ENCODE results near the gene BCAP31.

Gene BCAP31

GRCh38 chrX:153741446-153741845, 17.3 kb upstream of the BCAP31 start:
- WGBS, 2 experiments: 94 to 95% methylated on average over 14 of the region's 14 CpGs
- no peak overlapping the region for H3K27ac ChIP-seq (ENCODE audit: insufficient read depth, low read depth, low read length, poor library complexity, severe bottlenecking)
- no peak overlapping the region for H3K4me3 ChIP-seq (ENCODE audit: insufficient read depth, low read depth, low read length)
- no peaks in the 10 kb centered on the region for H3K9me3 ChIP-seq (ENCODE audit: control insufficient read depth, low read length)
- no peaks in the 10 kb centered on the region for H3K27me3 ChIP-seq (ENCODE audit: control insufficient read depth, insufficient read depth, low read length, poor library complexity, severe bottlenecking)
- no peaks in the 10 kb centered on the region for H3K36me3 ChIP-seq (ENCODE audit: control insufficient read depth, insufficient read depth, low read length)
- no peaks in the 10 kb centered on the region for H3K4me1 ChIP-seq (ENCODE audit: control insufficient read depth, insufficient read depth, low read length)

DNA sequence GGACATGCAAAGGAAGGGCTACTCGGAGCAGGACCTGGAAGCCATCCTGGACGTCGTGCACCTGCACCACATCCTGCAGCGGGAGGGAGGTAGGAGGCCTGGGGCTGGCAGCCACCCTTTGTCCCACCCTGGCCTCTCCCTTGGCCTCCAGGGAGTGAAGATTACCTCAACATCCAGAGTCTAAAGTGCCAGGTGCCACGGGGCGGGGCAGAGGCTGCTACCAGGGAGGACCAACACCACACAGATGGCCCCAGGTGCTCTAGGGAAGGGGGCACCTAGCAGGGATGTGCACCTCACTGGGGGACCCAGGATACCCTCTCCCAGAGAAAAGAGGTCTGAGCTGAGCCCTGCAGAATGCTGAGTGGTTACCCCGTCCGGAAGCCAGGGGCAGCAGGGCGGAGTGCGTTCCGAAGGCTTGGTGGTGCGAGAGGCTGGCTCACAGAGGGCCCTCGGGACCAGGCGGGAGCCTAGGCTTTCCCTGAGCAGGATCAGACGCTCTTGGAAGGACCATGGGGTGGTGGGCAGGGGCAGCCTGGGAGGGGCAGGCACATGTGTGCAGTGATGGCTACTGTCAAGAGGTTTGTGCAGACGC, 16.5 kb upstream of the BCAP31 start:
- no peaks in the 10 kb centered on the region for H3K9me3 ChIP-seq (ENCODE audit: control insufficient read depth, low read length)
- H3K4me3 ChIP-seq (ENCODE audit: insufficient read depth, low read depth, low read length): no peak overlapping the region
- no peaks in the 10 kb centered on the region for H3K27me3 ChIP-seq (ENCODE audit: control insufficient read depth, insufficient read depth, low read length, poor library complexity, severe bottlenecking)
- no peaks in the 10 kb centered on the region for H3K4me1 ChIP-seq (ENCODE audit: control insufficient read depth, insufficient read depth, low read length)
- WGBS, 2 experiments: 95 to 96% methylated on average over 16 of the region's 16 CpGs
- no peak overlapping the region for H3K27ac ChIP-seq (ENCODE audit: insufficient read depth, low read depth, low read length, poor library complexity, severe bottlenecking)
- H3K36me3 ChIP-seq (ENCODE audit: control insufficient read depth, insufficient read depth, low read length): no peaks in the 10 kb centered on the region

GRCh38 chrX:153739754-153740486, 15.7 kb upstream of the BCAP31 start:
- Histone ChIP-seq H3K27me3 (ENCODE audit: control insufficient read depth, insufficient read depth, low read length, poor library complexity, severe bottlenecking) (no peaks in the 10 kb centered on the region), H3K36me3 (ENCODE audit: control insufficient read depth, insufficient read depth, low read length) (no peaks in the 10 kb centered on the region), H3K4me1 (ENCODE audit: control insufficient read depth, insufficient read depth, low read length) (no peaks in the 10 kb centered on the region), H3K9me3 (ENCODE audit: control insufficient read depth, low read length) (no peaks in the 10 kb centered on the region), H3K4me3 (ENCODE audit: insufficient read depth, low read depth, low read length) (no peak overlapping the region), H3K27ac (ENCODE audit: insufficient read depth, low read depth, low read length, poor library complexity, severe bottlenecking) (no peak overlapping the region)
- 94 to 95% methylated on average over 29 of the region's 29 CpGs for WGBS, 2 experiments

DNA sequence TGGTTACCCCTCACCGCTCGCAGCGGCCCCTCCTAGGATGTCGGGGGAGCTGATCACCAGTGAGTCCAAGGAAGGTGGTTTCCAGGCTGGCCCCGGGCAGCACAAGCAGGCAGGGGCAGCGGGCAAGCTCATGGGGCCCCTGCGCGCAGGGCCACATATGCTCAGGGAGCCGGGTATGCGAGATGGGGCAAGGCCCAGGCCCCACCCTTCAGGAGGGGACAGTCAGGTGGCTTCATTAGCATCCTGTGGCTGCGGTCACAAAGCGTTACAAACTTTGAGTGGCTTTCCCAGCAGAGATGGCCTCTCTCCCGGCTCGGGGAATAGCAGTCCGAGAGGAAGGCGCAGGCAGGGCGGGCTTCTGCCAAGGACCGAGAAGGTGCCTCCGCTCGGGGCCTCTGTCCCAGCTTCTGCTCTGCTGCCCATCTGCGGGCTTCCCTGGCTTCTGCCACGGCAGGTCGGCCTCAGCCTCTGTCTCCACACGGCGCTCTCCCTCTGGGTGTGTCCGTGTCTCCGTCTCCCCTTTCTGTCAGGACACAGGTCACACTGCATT, 13.9 kb upstream of the BCAP31 start:
- Histone ChIP-seq H3K27me3 (ENCODE audit: control insufficient read depth, insufficient read depth, low read length, poor library complexity, severe bottlenecking) (no peaks in the 10 kb centered on the region), H3K36me3 (ENCODE audit: control insufficient read depth, insufficient read depth, low read length) (no peaks in the 10 kb centered on the region), H3K9me3 (ENCODE audit: control insufficient read depth, low read length) (no peaks in the 10 kb centered on the region), H3K4me1 (ENCODE audit: control insufficient read depth, insufficient read depth, low read length) (no peaks in the 10 kb centered on the region), H3K27ac (ENCODE audit: insufficient read depth, low read depth, low read length, poor library complexity, severe bottlenecking) (no peak overlapping the region), H3K4me3 (ENCODE audit: insufficient read depth, low read depth, low read length) (no peak overlapping the region)
- WGBS, 2 experiments: 90 to 94% methylated on average over 27 of the region's 27 CpGs

- Histone ChIP-seq H3K9me3 (ENCODE audit: control insufficient read depth, low read length) (no peaks in the 10 kb centered on the region), H3K4me3 (ENCODE audit: insufficient read depth, low read depth, low read length) (no peak overlapping the region), H3K4me1 (ENCODE audit: control insufficient read depth, insufficient read depth, low read length) (no peaks in the 10 kb centered on the region), H3K27me3 (ENCODE audit: control insufficient read depth, insufficient read depth, low read length, poor library complexity, severe bottlenecking) (no peaks in the 10 kb centered on the region), H3K36me3 (ENCODE audit: control insufficient read depth, insufficient read depth, low read length) (no peaks in the 10 kb centered on the region), H3K27ac (ENCODE audit: insufficient read depth, low read depth, low read length, poor library complexity, severe bottlenecking) (no peak overlapping the region)
- 94% methylated on average over 15 of the region's 15 CpGs for WGBS, 2 experiments
Measured at GRCh38 chrX:153736871-153737441, 12.8 kb upstream of the BCAP31 start.

DNA sequence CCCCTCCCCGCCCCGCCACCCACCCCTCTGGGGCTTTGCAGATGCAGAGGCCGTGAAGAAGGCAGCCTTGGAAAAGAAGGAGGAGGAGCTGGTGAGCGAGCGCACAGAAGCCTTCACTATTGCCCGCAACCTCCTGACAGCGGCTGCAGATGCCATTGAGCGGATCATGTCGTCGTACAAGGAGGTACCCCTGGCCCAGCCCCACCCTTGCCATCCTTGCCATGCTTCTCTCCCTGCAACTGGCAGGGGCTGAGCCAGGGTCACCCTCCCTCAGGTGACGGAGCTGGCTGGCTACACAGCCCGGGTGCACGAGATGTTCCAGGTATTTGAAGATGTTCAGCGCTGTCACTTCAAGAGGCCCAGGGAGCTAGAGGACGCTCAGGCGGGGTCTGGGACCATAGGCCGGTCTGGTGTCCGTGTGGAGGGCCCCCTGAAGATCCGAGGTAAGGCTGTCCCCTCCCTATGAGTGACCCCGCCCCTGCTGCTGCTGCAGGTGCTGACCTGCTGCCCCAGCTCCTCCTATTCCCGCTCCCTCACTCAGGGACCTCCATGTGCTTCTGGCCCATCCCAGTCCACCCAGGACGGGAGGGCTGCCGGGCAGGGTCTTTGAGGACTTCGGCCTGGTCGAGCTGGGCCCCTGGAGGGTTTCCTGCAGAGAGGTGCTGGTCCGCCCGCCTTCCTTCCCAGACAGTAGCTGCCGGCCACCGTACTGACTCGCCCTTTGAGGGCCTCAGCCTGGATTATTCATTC, 12.1 kb upstream of the BCAP31 start:
- H3K27ac ChIP-seq (ENCODE audit: insufficient read depth, low read depth, low read length, poor library complexity, severe bottlenecking): no peak overlapping the region
- no peak overlapping the region for H3K4me3 ChIP-seq (ENCODE audit: insufficient read depth, low read depth, low read length)
- H3K36me3 ChIP-seq (ENCODE audit: control insufficient read depth, insufficient read depth, low read length): no peaks in the 10 kb centered on the region
- H3K27me3 ChIP-seq (ENCODE audit: control insufficient read depth, insufficient read depth, low read length, poor library complexity, severe bottlenecking): no peaks in the 10 kb centered on the region
- 75 to 76% methylated on average over 28 to 30 of the region's 30 CpGs for WGBS, 2 experiments
- H3K4me1 ChIP-seq (ENCODE audit: control insufficient read depth, insufficient read depth, low read length): no peaks in the 10 kb centered on the region
- H3K9me3 ChIP-seq (ENCODE audit: control insufficient read depth, low read length): no peaks in the 10 kb centered on the region

- Histone ChIP-seq H3K36me3 (ENCODE audit: control insufficient read depth, insufficient read depth, low read length) (no peaks in the 10 kb centered on the region), H3K27ac (ENCODE audit: insufficient read depth, low read depth, low read length, poor library complexity, severe bottlenecking) (no peak overlapping the region), H3K4me1 (ENCODE audit: control insufficient read depth, insufficient read depth, low read length) (no peaks in the 10 kb centered on the region), H3K27me3 (ENCODE audit: control insufficient read depth, insufficient read depth, low read length, poor library complexity, severe bottlenecking) (no peaks in the 10 kb centered on the region), H3K4me3 (ENCODE audit: insufficient read depth, low read depth, low read length) (no peak overlapping the region), H3K9me3 (ENCODE audit: control insufficient read depth, low read length) (no peaks in the 10 kb centered on the region)
- WGBS, 2 experiments: 59 to 71% methylated on average over 9 of the region's 9 CpGs
Measured at GRCh38 chrX:153735274-153735673, 11.1 kb upstream of the BCAP31 start.

- WGBS, 2 experiments: 90 to 100% methylated on average over 2 of the region's 2 CpGs
- H3K4me3 ChIP-seq (ENCODE audit: insufficient read depth, low read depth, low read length): no peak overlapping the region
- no peaks in the 10 kb centered on the region for H3K27me3 ChIP-seq (ENCODE audit: control insufficient read depth, insufficient read depth, low read length, poor library complexity, severe bottlenecking)
- no peaks in the 10 kb centered on the region for H3K36me3 ChIP-seq (ENCODE audit: control insufficient read depth, insufficient read depth, low read length)
- H3K27ac ChIP-seq (ENCODE audit: insufficient read depth, low read depth, low read length, poor library complexity, severe bottlenecking): no peak overlapping the region
- H3K4me1 ChIP-seq (ENCODE audit: control insufficient read depth, insufficient read depth, low read length): no peaks in the 10 kb centered on the region
- no peaks in the 10 kb centered on the region for H3K9me3 ChIP-seq (ENCODE audit: control insufficient read depth, low read length)
Measured at GRCh38 chrX:153734871-153735270, 10.7 kb upstream of the BCAP31 start.

GRCh38 chrX:153733651-153734240, 9.6 kb upstream of the BCAP31 start:
- Histone ChIP-seq H3K27ac (ENCODE audit: insufficient read depth, low read depth, low read length, poor library complexity, severe bottlenecking) (no peak overlapping the region), H3K36me3 (ENCODE audit: control insufficient read depth, insufficient read depth, low read length) (no peaks in the 10 kb centered on the region), H3K4me3 (ENCODE audit: insufficient read depth, low read depth, low read length) (no peak overlapping the region), H3K9me3 (ENCODE audit: control insufficient read depth, low read length) (no peaks in the 10 kb centered on the region), H3K4me1 (ENCODE audit: control insufficient read depth, insufficient read depth, low read length) (no peaks in the 10 kb centered on the region), H3K27me3 (ENCODE audit: control insufficient read depth, insufficient read depth, low read length, poor library complexity, severe bottlenecking) (no peaks in the 10 kb centered on the region)
- WGBS, 2 experiments: 95% methylated on average over 14 to 15 of the region's 15 CpGs
